CD1c-positive myeloid dendritic cell (primary cell): ENCODE results near the gene FEN1.

Source experiments
- DNase-seq: peaks from one replicate; pipeline ENCODE4 v3.0.0-alpha.2; 2016; ENCODE audit errors: extremely low spot score

Gene FEN1

GRCh38 chr11:61775106-61775505, 17.6 kb upstream of the FEN1 start:
- no peak for DNase-seq

- DNase-seq: no peak
These were observed 16.8 kb upstream of the FEN1 start for GRCh38 chr11:61775606-61776554.

GRCh38 chr11:61776561-61777075, 16.1 kb upstream of the FEN1 start:
- DNase-seq: peak; percentile 78

GRCh38 chr11:61777234-61778090, 15.2 kb upstream of the FEN1 start:
- peak; percentile 43 for DNase-seq

GRCh38 chr11:61778357-61778886, 14.3 kb upstream of the FEN1 start:
- DNase-seq: no peak

GRCh38 chr11:61778920-61779650, 13.6 kb upstream of the FEN1 start:
- DNase-seq: no peak

- DNase-seq: no peak
These were observed 12.8 kb upstream of the FEN1 start for GRCh38 chr11:61779666-61780525.

- DNase-seq: no peak
These were observed 12.0 kb upstream of the FEN1 start for GRCh38 chr11:61780581-61781162.

- no peak for DNase-seq
These were observed 11.1 kb upstream of the FEN1 start for GRCh38 chr11:61781585-61781984.

- DNase-seq: no peak
These were observed 10.4 kb upstream of the FEN1 start for GRCh38 chr11:61782299-61782698.

- no peak for DNase-seq
These were observed 9.9 kb upstream of the FEN1 start for GRCh38 chr11:61782841-61783240.

- no peak for DNase-seq
These were observed 8.8 kb upstream of the FEN1 start for GRCh38 chr11:61783717-61784505.

- no peak for DNase-seq
These were observed 8.3 kb upstream of the FEN1 start for GRCh38 chr11:61784506-61784805.

GRCh38 chr11:61785837-61786402, 6.8 kb upstream of the FEN1 start:
- no peak for DNase-seq

- peak; percentile 44 for DNase-seq
These were observed 4.7 kb upstream of the FEN1 start for GRCh38 chr11:61787928-61788491.

GRCh38 chr11:61791737-61792309, 888 bp upstream of the FEN1 start:
- DNase-seq: peak; percentile 77

- DNase-seq: no peak
These were observed 545 bp downstream of the FEN1 start for GRCh38 chr11:61793083-61793828.

- DNase-seq: no peak
These were observed 1.1 kb downstream of the FEN1 start for GRCh38 chr11:61793829-61794204.
